ENCODE results near the gene C1orf226.
"Not testable (repeated sequence)": the region's sequence is repeated elsewhere in the genome, so short reads cannot be mapped to it uniquely, and the experiment has no call there.

C1orf226 gene

DNA sequence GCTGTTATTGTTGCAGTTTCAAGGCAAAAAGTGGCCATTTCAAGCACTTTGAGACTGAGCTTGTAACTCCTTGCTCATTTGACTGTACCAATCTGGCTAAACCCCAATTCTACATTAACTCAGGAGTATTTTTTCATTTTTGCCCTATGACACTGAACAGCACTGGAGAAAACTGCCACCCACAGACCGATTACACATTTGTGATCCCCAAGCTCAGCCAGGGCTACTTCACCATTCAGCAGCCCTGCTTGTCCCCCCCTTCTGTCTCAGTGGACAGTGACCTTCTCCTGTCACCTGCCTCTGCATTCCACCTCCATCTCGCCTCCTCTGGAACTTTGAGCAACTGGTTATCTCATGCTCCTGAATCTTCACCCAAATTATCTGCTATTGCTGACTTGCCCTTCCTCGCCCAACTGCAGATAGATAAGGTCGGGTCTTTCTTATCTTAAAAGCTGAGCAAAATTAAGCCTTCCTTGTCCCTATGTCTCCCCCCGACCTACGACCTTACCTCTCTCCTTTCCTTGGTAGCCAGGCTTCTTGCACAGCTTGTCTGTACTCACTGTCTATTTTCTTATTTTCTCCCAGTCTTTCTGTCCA lies 30.2 kb upstream of the C1orf226 start:
- Histone ChIP-seq H3K36me3 (ENCODE audit: insufficient read depth, low read length) (peaks cover 36% of the 10 kb centered on the region; the same call in 1 of the 2 replicates), H3K4me3 (no peak overlapping the region), H3K27ac (no peak overlapping the region), H3K9ac (ENCODE audit: insufficient read length) (no peak overlapping the region), H3K9me3 (ENCODE audit: low read depth, low read length) (no peaks in the 10 kb centered on the region)
- DNase-seq (ENCODE audit: low read depth, low spot score) = no peak
- TF ChIP-seq POLR2AphosphoS5 (IDR thresholded peaks at IDR 0.05; ENCODE audit: borderline replicate concordance, low read depth, low read length) (no peak), FOXP2 (optimal IDR thresholded peaks at IDR 0.05; ENCODE audit: control extremely low read depth, extremely low read length, insufficient read depth) (no peak), EZH2 (IDR thresholded peaks at IDR 0.05) (no peak)

DNA sequence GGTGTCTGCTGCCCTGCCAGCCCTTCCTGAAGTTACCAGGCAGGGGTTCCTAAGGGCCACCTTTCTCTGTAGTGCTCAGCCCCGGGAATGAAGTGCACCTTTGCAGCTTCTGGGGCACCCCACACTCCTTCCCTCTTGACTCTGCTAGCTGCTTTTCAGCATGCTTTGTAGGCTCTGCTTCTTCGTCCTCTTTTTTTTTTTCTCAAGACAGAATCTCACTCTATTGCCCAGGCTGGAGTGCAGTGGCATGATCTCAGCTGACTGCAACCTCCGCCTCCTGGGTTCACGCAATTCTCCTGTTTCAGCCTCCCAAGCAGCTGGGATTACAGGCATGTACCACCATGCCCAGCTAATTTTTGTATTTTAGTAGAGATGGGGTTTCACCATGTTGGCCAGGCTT lies 29.7 kb upstream of the C1orf226 start:
- H3K27ac ChIP-seq; H3K9ac ChIP-seq (ENCODE audit: insufficient read length); H3K9me3 ChIP-seq (ENCODE audit: low read depth, low read length); DNase-seq (ENCODE audit: low read depth, low spot score); H3K4me3 ChIP-seq: not testable (repeated sequence)
- H3K36me3 ChIP-seq (ENCODE audit: insufficient read depth, low read length) = peaks cover 32% of the 10 kb centered on the region; the same call in 1 of the 2 replicates

GRCh38 chr1:162353078-162353477 lies 28.4 kb upstream of the C1orf226 start:
- H3K9ac ChIP-seq (ENCODE audit: insufficient read length) = no peak overlapping the region
- no peak overlapping the region for H3K27ac ChIP-seq
- H3K36me3 ChIP-seq (ENCODE audit: insufficient read depth, low read length) = peaks cover 31% of the 10 kb centered on the region; the same call in 1 of the 2 replicates
- H3K9me3 ChIP-seq (ENCODE audit: low read depth, low read length) = no peaks in the 10 kb centered on the region
- TF ChIP-seq EZH2 (IDR thresholded peaks at IDR 0.05) = no peak
- TF ChIP-seq POLR2AphosphoS5 (IDR thresholded peaks at IDR 0.05; ENCODE audit: borderline replicate concordance, low read depth, low read length) = no peak
- TF ChIP-seq FOXP2 (optimal IDR thresholded peaks at IDR 0.05; ENCODE audit: control extremely low read depth, extremely low read length, insufficient read depth) = no peak
- no peak overlapping the region for H3K4me3 ChIP-seq
- DNase-seq (ENCODE audit: low read depth, low spot score) = no peak

DNA sequence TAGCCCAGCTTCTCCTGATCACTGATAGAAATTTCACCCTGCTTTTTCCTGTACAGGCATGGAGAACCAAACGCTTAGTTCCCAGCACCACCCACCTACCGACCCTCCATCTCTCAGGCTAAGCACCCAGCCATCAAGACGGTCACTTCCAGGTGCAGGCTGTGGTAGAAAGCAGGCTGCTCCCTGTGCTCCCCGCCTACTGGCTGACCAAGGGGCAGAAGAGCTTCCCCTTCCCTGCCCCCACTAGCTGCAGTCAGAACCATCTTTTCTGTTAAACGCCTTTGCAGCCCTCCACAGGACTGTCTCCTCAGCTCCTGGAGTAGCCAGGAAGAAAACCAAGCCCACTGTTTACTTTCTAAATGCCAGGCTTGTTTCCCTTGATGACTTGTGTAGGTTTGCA lies 27.8 kb upstream of the C1orf226 start:
- H3K9ac ChIP-seq (ENCODE audit: insufficient read length) = no peak overlapping the region
- H3K36me3 ChIP-seq (ENCODE audit: insufficient read depth, low read length) = peaks cover 35% of the 10 kb centered on the region; the same call in 1 of the 2 replicates
- no peaks in the 10 kb centered on the region for H3K9me3 ChIP-seq (ENCODE audit: low read depth, low read length)
- no peak for TF ChIP-seq EZH2 (IDR thresholded peaks at IDR 0.05)
- TF ChIP-seq POLR2AphosphoS5 (IDR thresholded peaks at IDR 0.05; ENCODE audit: borderline replicate concordance, low read depth, low read length) = no peak
- no peak for TF ChIP-seq FOXP2 (optimal IDR thresholded peaks at IDR 0.05; ENCODE audit: control extremely low read depth, extremely low read length, insufficient read depth)
- no peak for DNase-seq (ENCODE audit: low read depth, low spot score)
- H3K27ac ChIP-seq = no peak overlapping the region
- H3K4me3 ChIP-seq = no peak overlapping the region

- peak; percentile 40 for DNase-seq (ENCODE audit: low read depth, low spot score)
- TF ChIP-seq FOXP2 (optimal IDR thresholded peaks at IDR 0.05; ENCODE audit: control extremely low read depth, extremely low read length, insufficient read depth) = no peak
- no peak for TF ChIP-seq POLR2AphosphoS5 (IDR thresholded peaks at IDR 0.05; ENCODE audit: borderline replicate concordance, low read depth, low read length)
- TF ChIP-seq EZH2 (IDR thresholded peaks at IDR 0.05) = no peak
- Histone ChIP-seq H3K36me3 (ENCODE audit: insufficient read depth, low read length) (peaks cover 54% of the 10 kb centered on the region; the same call in 1 of the 2 replicates), H3K4me3 (no peak overlapping the region), H3K9me3 (ENCODE audit: low read depth, low read length) (no peaks in the 10 kb centered on the region), H3K9ac (ENCODE audit: insufficient read length) (no peak overlapping the region), H3K27ac (peak overlapping the region; percentile 54; the same call in 1 of the 2 replicates)
Measured at GRCh38 chr1:162357681-162358266, 23.8 kb upstream of the C1orf226 start.

GRCh38 chr1:162358928-162359327 lies 22.6 kb upstream of the C1orf226 start:
- Histone ChIP-seq H3K36me3 (ENCODE audit: insufficient read depth, low read length) (peaks cover 53% of the 10 kb centered on the region; the same call in 1 of the 2 replicates), H3K9ac (ENCODE audit: insufficient read length) (no peak overlapping the region), H3K27ac (peak overlapping the region; percentile 36; the same call in 1 of the 2 replicates), H3K9me3 (ENCODE audit: low read depth, low read length) (no peaks in the 10 kb centered on the region), H3K4me3 (no peak overlapping the region)
- no peak for DNase-seq (ENCODE audit: low read depth, low spot score)
- no peak for TF ChIP-seq FOXP2 (optimal IDR thresholded peaks at IDR 0.05; ENCODE audit: control extremely low read depth, extremely low read length, insufficient read depth)
- TF ChIP-seq EZH2 (IDR thresholded peaks at IDR 0.05) = no peak
- no peak for TF ChIP-seq POLR2AphosphoS5 (IDR thresholded peaks at IDR 0.05; ENCODE audit: borderline replicate concordance, low read depth, low read length)

- H3K36me3 ChIP-seq (ENCODE audit: insufficient read depth, low read length) = peaks cover 53% of the 10 kb centered on the region; the same call in 1 of the 2 replicates
- TF ChIP-seq EZH2 (IDR thresholded peaks at IDR 0.05) = no peak
- no peak for TF ChIP-seq POLR2AphosphoS5 (IDR thresholded peaks at IDR 0.05; ENCODE audit: borderline replicate concordance, low read depth, low read length)
- no peak for TF ChIP-seq FOXP2 (optimal IDR thresholded peaks at IDR 0.05; ENCODE audit: control extremely low read depth, extremely low read length, insufficient read depth)
- H3K9me3 ChIP-seq (ENCODE audit: low read depth, low read length) = no peaks in the 10 kb centered on the region
- H3K27ac ChIP-seq = no peak overlapping the region
- H3K4me3 ChIP-seq = no peak overlapping the region
- DNase-seq (ENCODE audit: low read depth, low spot score) = no peak
- H3K9ac ChIP-seq (ENCODE audit: insufficient read length) = no peak overlapping the region
Measured at GRCh38 chr1:162359523-162360236, 21.8 kb upstream of the C1orf226 start.

- no peak for DNase-seq (ENCODE audit: low read depth, low spot score)
- Histone ChIP-seq H3K4me3 (no peak overlapping the region), H3K9ac (ENCODE audit: insufficient read length) (no peak overlapping the region), H3K9me3 (ENCODE audit: low read depth, low read length) (no peaks in the 10 kb centered on the region), H3K36me3 (ENCODE audit: insufficient read depth, low read length) (peaks cover 50% of the 10 kb centered on the region; the same call in 1 of the 2 replicates), H3K27ac (no peak overlapping the region)
- no peak for TF ChIP-seq POLR2AphosphoS5 (IDR thresholded peaks at IDR 0.05; ENCODE audit: borderline replicate concordance, low read depth, low read length)
Measured at GRCh38 chr1:162360237-162360873, 21.2 kb upstream of the C1orf226 start.

All from SK-N-MC (cell line).